ENCODE measurements around the gene ASPG.

The ASPG gene

GRCh38 chr14:104082807-104083206, 2.7 kb upstream of the ASPG start:
- TF ChIP-seq, protein P1, sequence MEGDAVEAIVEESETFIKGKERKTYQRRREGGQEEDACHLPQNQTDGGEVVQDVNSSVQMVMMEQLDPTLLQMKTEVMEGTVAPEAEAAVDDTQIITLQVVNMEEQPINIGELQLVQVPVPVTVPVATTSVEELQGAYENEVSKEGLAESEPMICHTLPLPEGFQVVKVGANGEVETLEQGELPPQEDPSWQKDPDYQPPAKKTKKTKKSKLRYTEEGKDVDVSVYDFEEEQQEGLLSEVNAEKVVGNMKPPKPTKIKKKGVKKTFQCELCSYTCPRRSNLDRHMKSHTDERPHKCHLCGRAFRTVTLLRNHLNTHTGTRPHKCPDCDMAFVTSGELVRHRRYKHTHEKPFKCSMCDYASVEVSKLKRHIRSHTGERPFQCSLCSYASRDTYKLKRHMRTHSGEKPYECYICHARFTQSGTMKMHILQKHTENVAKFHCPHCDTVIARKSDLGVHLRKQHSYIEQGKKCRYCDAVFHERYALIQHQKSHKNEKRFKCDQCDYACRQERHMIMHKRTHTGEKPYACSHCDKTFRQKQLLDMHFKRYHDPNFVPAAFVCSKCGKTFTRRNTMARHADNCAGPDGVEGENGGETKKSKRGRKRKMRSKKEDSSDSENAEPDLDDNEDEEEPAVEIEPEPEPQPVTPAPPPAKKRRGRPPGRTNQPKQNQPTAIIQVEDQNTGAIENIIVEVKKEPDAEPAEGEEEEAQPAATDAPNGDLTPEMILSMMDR (conservative IDR thresholded peaks at IDR 0.05; ENCODE audit: low read length): no peak
- no peak for DNase-seq (ENCODE audit: low read depth)
- H3K4me3 ChIP-seq (ENCODE audit: low read length): no peak overlapping the region

GRCh38 chr14:104084251-104085002, 1.1 kb upstream of the ASPG start:
- TF ChIP-seq, protein P1 (conservative IDR thresholded peaks at IDR 0.05; ENCODE audit: low read length): no peak
- DNase-seq (ENCODE audit: low read depth): no peak
- no peak overlapping the region for H3K4me3 ChIP-seq (ENCODE audit: low read length)

GRCh38 chr14:104085889-104086201, 345 bp downstream of the ASPG start:
- no peak overlapping the region for H3K4me3 ChIP-seq (ENCODE audit: low read length)
- TF ChIP-seq, protein P1 (conservative IDR thresholded peaks at IDR 0.05; ENCODE audit: low read length): no peak
- no peak for DNase-seq (ENCODE audit: low read depth)

DNA sequence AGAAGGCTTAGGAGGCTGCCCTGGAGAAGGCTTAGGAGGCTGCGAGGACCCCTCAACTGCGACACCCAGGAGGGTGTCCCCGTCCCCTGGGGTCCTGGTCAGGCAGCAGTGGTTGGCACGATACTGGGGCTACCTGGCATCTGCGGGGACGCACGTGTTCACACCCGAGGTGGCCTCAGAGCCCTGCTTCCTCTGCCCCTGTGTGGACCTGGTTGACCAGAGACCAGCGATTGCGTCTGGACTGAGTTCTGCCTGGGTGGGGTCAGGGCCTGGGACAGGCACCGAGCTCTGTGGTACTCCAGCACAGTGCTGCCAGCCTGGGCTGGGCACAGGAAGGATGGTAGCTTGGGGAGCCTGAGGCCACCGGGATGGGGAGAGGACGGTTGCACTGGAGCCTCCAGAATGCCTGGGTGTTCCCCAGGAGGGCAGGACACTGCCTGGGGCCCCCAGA, 735 bp downstream of the ASPG start:
- DNase-seq (ENCODE audit: low read depth): no peak
- TF ChIP-seq, protein P1 (conservative IDR thresholded peaks at IDR 0.05; ENCODE audit: low read length): no peak
- H3K4me3 ChIP-seq (ENCODE audit: low read length): no peak overlapping the region

GRCh38 chr14:104086661-104087461, 1.4 kb downstream of the ASPG start:
- TF ChIP-seq, protein P1 (conservative IDR thresholded peaks at IDR 0.05; ENCODE audit: low read length): no peak
- H3K4me3 ChIP-seq (ENCODE audit: low read length): no peak overlapping the region
- no peak for DNase-seq (ENCODE audit: low read depth)

DNA sequence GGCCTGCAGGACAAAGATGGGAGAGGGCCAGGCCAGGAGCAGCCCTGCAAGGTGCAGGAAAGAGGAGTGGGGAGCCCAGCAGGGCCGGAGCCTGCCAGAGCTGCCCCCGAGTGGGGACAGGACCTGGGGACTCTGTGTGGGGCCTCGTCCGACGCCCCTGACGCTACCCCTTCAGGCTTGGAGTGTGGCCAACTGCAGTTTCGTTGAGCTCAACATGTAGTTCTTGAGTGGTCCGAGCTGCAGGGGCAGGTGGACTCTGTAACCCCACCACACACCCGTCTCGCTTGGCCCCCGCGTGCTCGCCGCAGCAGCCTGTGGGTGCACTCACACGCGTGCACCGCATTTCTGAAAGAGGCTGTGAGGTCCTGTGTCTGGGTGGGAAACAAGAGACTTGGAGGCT, 2.0 kb downstream of the ASPG start:
- TF ChIP-seq, protein P1 (conservative IDR thresholded peaks at IDR 0.05; ENCODE audit: low read length): no peak
- H3K4me3 ChIP-seq (ENCODE audit: low read length): no peak overlapping the region
- no peak for DNase-seq (ENCODE audit: low read depth)

Measured in AG10803 (cell line).